NCI-H748 treated with DMSO at 0.1 percent for 48 hours (cell line): ENCODE results near the gene IQCN.
A peak's percentile ranks its signal among the peaks of the same experiment; 100 is the strongest.
"Not testable (repeated sequence)": the region's sequence is repeated elsewhere in the genome, so short reads cannot be mapped to it uniquely, and the experiment has no call there.

Source experiments
- DNase-seq: peaks from one replicate; lab custom pipeline; 2025; lab: John Stamatoyannopoulos, UW

The IQCN gene

DNA sequence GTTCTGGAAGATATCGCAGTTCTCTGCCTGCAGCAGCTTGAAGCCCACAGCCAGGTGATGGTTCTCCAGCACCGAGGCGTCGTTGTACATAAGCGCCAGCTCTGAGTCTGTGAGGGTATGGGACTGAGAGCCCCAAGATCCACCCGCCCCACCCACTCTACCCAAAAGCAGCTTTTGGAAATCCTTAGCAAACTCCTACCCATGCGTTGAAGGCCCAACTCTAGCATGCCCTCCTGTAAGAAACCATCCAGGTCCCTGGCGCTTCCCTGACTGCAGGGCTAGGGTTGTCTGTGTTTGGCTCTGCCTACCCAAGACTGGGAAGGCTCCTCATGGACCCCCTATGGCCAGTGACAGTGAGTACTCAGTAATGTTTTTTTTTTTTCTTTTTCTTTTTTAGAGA, 57.5 kb downstream of the IQCN start:
- DNase-seq: no peak

DNA sequence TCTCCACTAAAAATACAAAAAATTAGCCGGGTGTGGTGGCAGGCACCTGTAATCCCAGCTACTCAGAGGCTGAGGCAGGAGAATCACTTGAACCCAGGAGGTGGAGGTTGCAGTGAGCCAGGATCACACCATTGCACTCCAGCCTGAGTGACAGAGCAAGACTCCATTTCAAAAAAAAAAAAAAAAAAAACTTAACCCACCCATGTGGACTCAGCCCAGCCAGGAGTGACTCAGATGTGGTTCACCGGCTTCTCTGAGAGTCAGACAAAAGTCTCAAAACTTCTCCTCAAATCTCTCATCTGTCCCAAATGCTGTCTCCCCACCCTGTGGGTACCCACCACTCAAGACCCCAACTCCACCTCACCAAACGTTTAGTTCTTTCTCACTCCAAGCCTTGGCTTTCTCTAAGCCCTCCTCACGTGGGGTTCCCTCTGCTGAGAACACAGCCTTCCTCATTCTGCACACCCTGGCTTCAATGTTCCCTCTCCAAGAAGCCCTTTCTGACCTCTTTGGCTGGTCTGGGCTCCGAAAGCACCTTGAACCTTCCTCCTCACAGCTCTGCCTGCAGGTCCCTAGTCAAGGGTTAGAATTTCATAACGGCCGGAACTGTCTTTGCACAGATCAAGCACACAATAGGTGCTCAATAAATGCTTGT, 59.3 kb downstream of the IQCN start:
- DNase-seq: no peak

DNA sequence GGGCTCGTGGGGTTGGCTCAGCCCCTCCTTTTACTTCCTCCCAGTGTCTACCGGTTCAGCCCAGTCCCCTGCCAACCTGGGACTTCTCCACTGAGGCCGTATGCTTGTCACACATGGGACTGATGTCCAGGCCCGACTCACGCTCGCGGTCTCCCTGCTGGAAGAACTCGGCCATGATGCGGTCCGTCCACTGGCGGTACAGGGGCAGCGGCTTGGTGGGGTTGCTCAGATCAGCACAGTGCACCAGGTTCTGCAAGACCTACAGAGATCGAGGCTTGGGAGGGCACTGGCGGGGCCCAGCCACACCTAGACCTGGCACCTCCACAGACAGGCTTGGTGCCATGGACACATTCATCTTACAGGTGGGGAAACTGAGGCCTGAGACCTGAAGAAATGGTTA, 62.6 kb downstream of the IQCN start:
- DNase-seq: no peak

DNA sequence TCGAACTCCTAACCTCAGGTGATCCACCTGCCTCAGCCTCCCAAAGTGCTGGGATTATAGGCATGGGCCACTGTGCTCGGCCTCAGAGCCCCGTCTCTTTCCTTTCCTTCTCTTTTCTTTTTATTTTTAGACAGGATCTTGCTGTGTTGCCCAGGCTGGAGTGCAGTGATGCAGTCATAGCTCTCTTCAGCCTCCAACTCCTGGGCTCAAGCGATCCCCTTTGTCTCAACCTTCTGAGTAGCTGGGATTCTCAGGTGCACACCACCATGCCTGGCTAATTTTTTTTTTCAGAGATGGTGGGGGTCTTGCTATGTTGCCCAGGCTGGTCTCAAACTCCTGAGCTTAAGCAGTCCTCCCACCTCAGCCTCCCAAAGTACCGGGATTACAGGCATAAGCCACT, 64.3 kb downstream of the IQCN start:
- DNase-seq: not testable (repeated sequence)

DNA sequence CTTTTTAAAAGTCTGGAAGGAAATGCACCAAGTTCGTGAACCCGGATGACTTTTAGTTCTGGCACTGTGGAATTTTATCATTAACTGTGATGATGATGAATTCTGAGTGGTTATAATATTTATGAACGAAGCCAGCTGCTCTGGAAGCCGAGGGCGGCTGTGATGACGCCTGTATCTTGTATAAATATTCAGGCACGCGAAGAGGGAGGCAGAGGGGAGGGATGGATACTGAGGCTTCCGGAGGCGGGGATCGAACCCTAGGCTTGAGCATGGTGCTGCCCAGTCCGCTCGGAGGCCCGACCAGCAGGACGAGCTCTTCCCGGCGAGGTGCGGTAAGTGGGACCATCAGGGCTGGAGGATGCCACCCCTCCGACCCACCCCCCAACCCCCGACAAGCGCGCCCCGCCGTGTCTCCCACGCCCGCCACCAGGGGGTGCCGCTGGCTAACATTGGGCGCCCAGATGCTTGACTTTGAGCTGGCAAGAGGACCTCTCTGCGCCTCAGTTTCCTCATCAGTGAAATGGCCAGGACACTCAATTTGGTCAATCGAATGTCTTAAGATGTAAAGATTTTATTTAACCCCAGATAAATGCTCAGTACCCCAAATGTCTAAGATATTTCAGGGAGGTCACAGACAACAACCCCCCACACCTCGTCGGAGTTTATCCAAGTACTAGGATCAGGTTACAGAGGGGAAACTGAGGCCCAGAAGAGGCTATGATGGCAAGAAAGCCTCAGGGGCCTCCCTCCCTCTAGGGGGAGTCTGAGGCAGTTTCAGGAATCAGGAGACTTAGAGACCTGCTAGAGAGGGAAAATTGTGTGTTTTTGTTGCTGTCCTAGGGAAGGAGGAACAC, 65.9 kb downstream of the IQCN start:
- DNase-seq: peak; percentile 5
